HL-60 (cell line): ENCODE results near the gene MTMR6.

Source experiments
- POLR2AphosphoS5 ChIP-seq: IDR thresholded peaks from 2 replicates; pipeline ENCODE4 v1.6.1; 2012; ENCODE audit warnings: low read depth
- TF ChIP-seq, protein P1 (sequence below): IDR thresholded peaks from one replicate; pipeline ENCODE4 v1.5.1; 2011; ENCODE audit warnings: low read length, control low read depth, inconsistent platforms; ENCODE audit not compliant: insufficient read depth

DNA sequence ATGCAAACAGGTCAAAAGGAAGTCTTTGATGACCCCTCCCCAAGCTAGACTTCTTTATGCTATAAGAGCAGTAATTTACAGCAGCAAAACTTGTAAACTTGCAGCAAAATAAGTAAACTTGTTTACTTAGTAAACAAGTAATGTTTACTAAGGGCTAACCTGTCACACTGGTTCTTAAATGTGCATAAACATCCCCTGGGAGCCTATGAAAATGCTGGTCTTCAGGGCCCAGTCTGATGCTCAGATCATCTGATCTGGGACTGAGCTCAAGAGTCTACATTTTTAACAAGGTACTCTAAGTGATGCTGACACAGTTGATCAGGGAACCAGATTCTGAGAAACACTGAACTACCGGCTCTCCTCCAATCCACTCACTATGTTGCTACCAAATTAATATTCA, 53.4 kb downstream of the MTMR6 start:
- TF ChIP-seq POLR2AphosphoS5 = no peak
- TF ChIP-seq, protein P1, sequence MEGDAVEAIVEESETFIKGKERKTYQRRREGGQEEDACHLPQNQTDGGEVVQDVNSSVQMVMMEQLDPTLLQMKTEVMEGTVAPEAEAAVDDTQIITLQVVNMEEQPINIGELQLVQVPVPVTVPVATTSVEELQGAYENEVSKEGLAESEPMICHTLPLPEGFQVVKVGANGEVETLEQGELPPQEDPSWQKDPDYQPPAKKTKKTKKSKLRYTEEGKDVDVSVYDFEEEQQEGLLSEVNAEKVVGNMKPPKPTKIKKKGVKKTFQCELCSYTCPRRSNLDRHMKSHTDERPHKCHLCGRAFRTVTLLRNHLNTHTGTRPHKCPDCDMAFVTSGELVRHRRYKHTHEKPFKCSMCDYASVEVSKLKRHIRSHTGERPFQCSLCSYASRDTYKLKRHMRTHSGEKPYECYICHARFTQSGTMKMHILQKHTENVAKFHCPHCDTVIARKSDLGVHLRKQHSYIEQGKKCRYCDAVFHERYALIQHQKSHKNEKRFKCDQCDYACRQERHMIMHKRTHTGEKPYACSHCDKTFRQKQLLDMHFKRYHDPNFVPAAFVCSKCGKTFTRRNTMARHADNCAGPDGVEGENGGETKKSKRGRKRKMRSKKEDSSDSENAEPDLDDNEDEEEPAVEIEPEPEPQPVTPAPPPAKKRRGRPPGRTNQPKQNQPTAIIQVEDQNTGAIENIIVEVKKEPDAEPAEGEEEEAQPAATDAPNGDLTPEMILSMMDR = no peak
